Measurements from ENCODE around the gene GRXCR1.

GRXCR1 gene

DNA sequence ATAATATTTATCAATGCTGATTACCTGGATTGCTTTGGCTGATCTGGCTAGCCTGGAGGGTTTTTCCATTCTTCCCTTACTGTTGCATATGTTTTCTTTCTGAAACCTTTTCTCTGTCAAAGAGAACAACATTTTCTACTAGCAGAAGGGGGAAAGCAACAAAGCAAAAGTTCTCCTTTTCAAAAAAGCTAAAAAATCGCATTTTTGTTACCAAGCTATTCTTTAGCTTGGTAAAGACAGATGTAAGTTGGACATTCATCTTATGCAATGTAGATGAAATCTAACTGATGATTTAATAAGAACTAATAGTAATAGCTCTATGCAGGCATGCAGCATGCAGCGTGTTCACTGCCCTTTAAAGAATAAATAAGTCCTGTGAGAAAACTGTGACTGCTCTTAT lies at the start of gene GRXCR1:
TSS of gene GRXCR1 (plus strand) at position 301 of the 400 bp plus-strand sequence. CDS start 554 bp downstream, outside the sequence.
- no peak for DNase-seq (ENCODE audit: low read depth in 2 of 3, low spot score in 1 of 3)

- no peak for DNase-seq (ENCODE audit: low read depth in 2 of 3, low spot score in 1 of 3)
Measured at GRCh38 chr4:42843694-42844093, 48.8 kb upstream of the GRXCR1 start.

- DNase-seq (ENCODE audit: low read depth in 2 of 3, low spot score in 1 of 3) = no peak
Measured at GRCh38 chr4:42844422-42845070, 48.0 kb upstream of the GRXCR1 start.

- no peak for DNase-seq (ENCODE audit: low read depth in 2 of 3, low spot score in 1 of 3)
Measured at GRCh38 chr4:42845586-42845985, 46.9 kb upstream of the GRXCR1 start.

DNA sequence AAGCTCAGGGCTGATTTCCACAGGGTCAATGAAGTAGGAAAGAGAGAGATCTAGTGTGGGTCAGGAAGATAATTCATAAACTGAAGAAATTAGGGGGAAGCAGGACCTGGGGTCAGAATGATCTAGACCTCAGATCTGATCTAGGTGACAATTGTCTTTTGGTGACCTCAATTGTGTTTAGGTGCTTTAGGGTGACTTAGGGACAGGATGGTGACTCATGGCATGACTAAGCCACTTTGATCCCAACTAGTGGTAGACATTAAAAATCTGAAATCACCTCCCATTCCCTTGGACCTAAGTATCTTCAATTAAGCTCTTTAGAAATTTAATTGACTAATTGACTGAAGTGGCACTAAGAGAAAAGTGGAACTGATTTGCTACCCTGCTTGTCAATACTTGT lies 36.7 kb upstream of the GRXCR1 start:
- no peak for DNase-seq (ENCODE audit: low read depth in 2 of 3, low spot score in 1 of 3)

DNA sequence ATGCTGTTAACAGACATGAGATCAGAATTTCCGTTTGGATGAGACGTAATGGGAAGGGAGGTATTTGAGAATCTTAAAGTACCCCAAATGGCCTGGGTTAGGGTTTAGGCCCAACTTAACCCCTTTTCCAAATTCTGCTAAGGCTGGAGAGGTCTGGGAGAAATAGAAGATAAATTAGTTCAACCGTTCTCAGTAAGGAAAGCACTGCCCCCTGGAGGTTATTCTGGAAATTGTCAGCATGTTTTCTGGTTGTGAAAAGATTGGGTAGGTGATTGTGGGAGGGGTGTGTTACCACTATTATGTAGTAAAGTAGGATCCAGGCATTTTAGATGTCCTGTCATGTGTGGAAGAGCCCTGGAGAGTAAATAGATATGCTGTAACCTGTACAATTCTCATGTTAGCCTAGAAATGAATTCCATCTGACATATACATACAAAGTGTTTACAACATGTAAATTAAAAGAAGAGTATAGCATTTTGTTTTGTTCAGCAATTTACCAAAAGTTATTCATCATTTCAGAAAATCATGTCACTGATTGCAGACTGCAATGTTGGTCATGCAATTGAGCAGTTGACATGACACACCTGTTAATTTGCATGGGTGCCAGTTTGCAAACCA lies 26.8 kb upstream of the GRXCR1 start:
- DNase-seq (ENCODE audit: low read depth in 2 of 3, low spot score in 1 of 3) = peak; percentile 1 to 53 (median 26)

DNA sequence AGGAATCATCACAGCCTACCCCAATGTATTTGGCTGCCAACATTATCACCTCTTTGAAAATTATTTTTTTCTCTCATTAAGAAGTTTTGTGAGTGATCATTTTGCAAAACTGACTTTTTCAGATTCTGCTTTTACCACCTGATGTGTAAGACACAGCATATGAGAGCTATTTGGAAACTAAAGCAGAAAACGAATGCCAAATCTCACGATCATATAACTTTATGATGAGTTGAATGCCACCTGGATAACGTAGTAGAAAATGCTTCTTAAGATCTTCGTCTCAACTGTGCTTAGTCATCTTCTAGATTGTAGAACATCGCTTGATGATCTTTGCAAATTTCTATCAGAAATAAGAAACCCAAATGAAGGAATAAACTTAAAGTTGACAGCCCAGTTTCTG lies 21.3 kb upstream of the GRXCR1 start:
- no peak for DNase-seq (ENCODE audit: low read depth in 2 of 3, low spot score in 1 of 3)

DNA sequence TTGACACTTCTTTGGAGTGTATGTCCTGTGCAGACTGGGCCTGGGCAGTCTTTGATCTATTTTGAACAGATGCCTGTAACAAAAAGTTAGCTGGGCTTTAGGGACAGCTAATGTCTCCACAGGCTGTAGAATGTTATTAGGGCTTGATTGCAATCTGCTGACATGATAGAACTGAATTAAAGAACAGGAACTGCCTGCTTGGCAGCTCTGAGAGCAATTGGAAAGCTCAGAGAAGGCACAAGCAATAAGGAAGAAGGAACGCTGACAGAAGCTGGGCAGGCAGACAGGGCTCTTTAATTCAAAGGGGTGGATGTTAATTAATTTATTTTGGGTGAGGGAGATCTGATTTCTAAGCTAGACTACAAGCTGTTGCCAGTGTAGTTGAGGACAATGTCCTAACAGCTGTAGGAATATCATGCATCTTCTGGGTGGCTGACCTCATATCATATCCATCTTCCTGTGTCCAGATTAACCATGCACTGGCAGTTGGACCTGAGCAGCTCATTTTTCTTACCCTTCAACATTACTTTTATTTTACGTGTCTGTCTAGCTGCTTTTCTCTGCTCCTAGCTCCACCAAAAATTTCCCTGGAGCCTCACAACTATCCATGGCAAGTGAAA lies 20.7 kb upstream of the GRXCR1 start:
- no peak for DNase-seq (ENCODE audit: low read depth in 2 of 3, low spot score in 1 of 3)

DNA sequence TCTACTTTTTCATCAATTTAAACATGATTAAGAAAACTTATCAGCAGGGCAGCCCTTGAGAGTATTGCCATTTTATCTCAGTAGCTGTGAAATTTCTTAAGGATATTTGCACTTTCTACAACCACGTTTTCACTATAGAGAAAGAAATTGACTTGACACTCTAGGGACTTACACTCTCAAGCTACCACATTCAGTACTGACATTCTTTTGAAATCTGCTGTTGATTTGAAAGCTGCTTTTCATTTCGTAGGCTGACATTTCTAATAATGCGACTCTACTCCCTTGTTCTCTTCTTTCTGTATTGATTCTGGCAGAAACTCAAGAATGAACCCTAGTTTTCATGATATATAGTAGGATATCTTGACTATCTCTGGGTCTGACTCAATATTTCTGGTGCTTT lies 13.7 kb upstream of the GRXCR1 start:
- no peak for DNase-seq (ENCODE audit: low read depth in 2 of 3, low spot score in 1 of 3)

GRCh38 chr4:42881253-42881652 lies 11.3 kb upstream of the GRXCR1 start:
- no peak for DNase-seq (ENCODE audit: low read depth in 2 of 3, low spot score in 1 of 3)

GRCh38 chr4:42891644-42892043 lies 869 bp upstream of the GRXCR1 start:
- DNase-seq (ENCODE audit: low read depth in 2 of 3, low spot score in 1 of 3) = no peak

GRCh38 chr4:42895452-42895851 lies 2.9 kb downstream of the GRXCR1 start:
- DNase-seq (ENCODE audit: low read depth in 2 of 3, low spot score in 1 of 3) = no peak

DNA sequence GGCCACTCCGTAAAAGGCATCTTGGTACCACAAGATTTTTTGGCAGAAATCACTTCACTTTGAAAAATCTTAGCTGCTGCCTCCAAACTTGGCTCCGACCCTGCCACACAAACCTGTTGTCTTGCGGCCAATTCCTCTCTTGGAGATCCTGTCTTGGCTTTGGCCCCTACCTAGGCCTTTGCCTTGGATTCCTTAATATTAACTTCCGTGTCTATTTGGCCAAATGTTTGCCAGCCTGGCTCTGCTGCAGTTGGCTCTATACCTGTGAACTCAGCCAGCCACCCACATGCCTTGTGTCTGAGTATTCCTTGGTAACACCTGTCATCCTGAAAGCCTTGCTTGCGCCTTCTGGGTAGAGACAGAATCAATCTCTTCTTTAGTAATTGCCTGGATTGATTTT lies 12.5 kb downstream of the GRXCR1 start:
- no peak for DNase-seq (ENCODE audit: low read depth in 2 of 3, low spot score in 1 of 3)

DNA sequence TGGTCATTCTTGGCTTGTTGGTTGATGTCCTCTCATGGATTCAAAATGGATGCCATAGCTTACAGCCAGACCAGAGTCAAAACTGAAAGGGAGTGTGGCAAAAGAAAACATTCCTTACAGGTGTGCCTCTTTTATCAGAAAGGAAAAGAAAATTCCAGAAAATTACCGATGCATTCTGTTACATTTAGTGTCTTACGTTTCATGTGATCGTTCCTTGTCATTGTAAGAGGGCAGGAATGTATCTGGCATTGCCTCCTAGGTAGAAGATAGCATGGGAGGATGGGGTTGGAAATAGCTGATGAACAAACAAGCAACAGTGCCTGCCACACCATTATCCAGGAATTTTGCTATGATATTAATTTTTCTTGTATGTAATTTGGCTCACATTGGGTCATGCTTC lies 13.1 kb downstream of the GRXCR1 start:
- no peak for DNase-seq (ENCODE audit: low read depth in 2 of 3, low spot score in 1 of 3)

DNA sequence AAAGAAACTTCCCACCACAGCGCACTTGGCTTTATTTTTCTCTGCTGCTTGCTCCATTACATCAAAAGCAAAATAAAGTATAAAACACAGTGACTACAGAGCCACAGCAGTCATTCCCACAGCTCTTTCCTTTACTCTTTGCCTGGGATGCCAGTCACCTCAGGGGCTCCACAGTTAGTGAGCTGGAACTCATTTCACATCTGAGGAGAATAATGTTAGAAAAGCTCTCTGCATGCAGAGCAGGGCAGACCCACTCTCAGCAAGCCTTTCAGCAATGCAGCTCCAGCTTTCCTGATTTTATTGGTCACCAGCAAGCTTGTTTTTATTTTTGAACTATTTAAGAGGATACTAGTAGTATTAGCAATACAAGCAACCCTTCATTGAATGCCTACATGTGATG lies 13.8 kb downstream of the GRXCR1 start:
- DNase-seq (ENCODE audit: low read depth in 2 of 3, low spot score in 1 of 3) = no peak

DNA sequence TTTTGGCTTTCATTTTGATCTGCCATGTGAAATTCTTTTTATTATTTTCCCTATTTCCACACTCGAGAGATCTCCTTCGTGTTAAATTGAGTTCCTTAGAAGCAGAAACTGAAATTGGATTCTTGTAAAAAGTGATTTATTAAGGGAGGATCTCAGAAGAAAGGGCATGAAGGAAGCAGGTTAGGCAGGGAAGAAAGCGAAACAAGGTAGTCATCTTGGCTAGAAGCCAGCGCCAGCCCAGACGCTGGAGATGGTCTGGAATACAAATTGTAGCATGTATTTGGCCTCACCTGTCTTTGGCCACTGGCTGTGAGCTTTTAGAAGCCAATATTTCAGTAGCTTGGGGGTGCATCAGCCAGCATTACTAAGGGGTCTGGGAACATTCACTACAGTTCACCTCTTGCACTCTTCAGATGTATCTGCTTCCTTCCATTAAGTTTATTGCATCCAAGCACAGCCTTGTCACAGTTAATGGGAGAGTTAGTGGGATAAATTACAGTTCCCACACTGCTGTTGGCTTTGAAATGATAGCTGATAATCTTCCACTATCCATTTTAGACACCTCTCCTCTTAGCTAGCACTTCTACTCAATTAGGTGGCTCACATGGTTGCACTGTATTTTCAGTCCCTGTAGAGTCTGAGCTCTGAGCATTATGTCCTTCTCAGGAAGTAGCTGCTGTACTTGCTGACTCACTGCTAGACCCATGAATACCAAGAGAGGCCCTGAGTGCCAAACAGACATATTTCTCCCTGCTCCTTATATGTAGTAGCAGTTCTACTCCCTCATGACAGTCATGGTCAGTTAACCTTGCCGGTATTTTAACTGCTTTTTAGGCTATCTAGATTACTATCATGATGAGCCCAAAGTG lies 14.6 kb downstream of the GRXCR1 start:
- no peak for DNase-seq (ENCODE audit: low read depth in 2 of 3, low spot score in 1 of 3)

- no peak for DNase-seq (ENCODE audit: low read depth in 2 of 3, low spot score in 1 of 3)
Measured at GRCh38 chr4:42910459-42910858, 17.9 kb downstream of the GRXCR1 start.

DNA sequence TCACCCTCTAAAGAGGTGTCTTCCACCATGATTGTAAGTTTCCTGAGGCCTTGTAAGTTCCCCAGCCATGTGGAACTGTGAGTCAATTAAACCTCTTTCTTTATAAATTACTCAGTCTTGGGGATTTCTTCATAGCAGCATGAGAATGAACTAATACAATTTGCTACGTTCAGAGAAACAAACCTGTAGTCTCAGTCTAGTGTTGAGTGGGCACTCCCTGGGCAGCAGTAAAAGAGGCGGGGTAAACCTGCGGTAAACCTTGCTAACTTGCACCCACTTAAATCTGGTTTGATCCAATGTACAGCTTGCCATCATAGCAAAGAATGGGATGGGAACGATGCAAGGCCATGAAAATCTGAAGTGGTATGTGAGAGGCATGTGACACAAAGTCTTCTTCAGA lies 22.4 kb downstream of the GRXCR1 start:
- no peak for DNase-seq (ENCODE audit: low read depth in 2 of 3, low spot score in 1 of 3)

DNA sequence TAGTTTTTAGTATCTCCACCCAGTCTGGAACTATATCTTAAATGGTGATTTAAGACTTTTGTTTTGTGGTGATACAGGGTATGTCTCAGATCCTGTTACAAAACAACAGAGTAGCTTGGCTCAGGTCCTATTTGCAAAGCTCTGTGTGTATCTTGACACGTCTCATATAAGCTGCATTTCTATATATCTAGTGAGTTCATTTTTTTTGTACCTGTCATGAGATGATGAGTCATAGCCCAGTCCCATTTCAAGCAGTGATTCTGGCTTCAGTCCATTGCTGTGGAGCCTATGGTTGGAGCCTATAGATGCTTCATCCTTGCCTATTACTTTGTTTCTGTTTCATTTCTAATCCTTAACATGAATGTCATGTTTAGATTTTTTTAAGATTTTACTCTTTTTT lies 23.0 kb downstream of the GRXCR1 start:
- DNase-seq (ENCODE audit: low read depth in 2 of 3, low spot score in 1 of 3) = no peak

GRCh38 chr4:42917296-42917695 lies 24.8 kb downstream of the GRXCR1 start:
- no peak for DNase-seq (ENCODE audit: low read depth in 2 of 3, low spot score in 1 of 3)

DNA sequence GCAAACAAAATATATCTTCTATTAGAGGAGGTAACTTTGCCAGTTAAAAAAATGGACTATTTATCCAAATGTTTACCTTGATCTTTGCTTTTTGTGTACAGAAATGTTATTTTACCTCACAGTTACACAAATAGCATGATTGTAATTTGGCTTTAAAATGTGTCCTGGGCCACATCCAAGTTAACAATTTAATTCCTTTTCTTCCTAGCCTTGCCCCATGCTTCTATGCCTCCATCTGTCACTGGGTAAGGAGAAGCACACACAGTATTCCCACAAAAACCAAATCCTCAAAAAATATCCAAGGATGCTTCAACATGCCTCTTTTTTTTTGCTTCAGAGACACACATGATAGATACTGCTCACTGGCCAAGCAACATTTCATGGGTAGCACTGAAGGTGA lies 30.9 kb downstream of the GRXCR1 start:
- no peak for DNase-seq (ENCODE audit: low read depth in 2 of 3, low spot score in 1 of 3)

DNA sequence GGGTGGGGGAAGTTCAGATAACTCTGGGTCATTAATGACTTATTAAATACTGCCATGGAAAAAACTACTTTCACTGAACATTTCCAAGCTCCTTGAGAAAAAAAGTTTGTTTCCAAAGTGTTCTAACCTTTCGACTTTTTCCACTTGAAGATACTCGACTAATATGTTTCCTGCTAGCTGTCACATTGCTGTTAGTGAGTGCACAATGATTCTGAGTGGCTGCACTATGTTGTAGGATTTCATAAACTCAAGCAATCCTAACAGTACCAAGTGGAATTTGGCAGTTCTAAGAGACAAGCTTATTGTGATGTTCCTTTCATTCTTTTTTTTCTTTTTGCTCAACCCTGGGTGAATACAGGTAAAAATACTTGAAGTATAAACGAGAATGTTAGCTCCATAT lies 33.4 kb downstream of the GRXCR1 start:
- DNase-seq (ENCODE audit: low read depth in 2 of 3, low spot score in 1 of 3) = no peak

Data from stimulated activated CD4-positive, alpha-beta T cell treated with anti-CD3 and anti-CD28 coated beads, Interleukin-12 subunit alpha, Interleukin-12 subunit beta, amount 100 ng/mL, for 48 hours (primary cell).